ENCODE data around the gene SGPL1.

Gene SGPL1

DNA sequence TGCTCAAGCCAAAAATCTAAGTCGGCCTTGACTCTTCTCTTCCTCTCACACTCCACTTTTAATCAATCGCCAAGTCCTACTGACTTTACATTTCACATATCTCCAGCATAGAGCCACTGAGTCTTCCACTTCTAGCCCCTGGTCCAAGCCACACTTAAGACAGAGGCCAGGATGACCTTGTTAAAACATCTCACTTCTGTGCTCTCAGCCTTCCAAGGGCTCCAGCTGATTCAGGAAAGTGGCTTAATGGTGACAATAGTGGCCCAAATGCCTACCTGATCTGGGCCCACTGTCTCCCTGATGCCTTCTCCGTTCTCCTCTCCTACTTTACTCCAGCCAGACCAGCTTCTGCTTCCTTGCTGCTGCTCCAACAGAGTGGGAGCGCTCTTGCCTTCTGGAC, 35.0 kb upstream of the SGPL1 start:
- DNase-seq: no peak

DNA sequence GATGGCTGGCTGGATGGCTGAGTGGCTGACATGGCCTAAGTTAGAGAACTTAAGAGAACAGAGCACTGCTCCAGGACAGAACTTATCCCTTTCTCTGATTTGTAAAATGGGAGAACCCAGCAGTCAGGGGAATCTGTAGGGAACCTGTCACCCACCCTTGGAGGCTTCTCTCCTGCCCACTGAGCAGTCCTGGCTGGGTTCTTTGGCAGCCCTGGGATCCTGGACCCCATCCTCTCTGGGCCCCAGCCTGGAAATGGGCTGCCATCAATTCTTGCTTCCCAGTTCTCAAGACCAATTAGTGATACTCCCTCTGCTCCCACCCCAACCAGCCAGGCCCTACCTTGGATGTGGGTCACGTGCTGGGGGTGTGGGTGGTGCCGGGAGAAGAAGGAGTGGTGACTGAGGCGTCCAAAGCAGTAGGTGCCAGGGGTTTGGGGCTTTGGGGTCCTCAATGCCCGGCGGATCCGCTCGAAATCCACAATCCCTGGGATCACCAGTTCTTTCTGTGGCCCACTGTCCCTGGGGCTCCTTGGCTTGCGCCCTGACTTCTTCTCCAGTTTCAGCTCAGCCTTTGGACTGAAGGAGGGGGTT, 34.2 kb upstream of the SGPL1 start:
- DNase-seq: no peak

DNA sequence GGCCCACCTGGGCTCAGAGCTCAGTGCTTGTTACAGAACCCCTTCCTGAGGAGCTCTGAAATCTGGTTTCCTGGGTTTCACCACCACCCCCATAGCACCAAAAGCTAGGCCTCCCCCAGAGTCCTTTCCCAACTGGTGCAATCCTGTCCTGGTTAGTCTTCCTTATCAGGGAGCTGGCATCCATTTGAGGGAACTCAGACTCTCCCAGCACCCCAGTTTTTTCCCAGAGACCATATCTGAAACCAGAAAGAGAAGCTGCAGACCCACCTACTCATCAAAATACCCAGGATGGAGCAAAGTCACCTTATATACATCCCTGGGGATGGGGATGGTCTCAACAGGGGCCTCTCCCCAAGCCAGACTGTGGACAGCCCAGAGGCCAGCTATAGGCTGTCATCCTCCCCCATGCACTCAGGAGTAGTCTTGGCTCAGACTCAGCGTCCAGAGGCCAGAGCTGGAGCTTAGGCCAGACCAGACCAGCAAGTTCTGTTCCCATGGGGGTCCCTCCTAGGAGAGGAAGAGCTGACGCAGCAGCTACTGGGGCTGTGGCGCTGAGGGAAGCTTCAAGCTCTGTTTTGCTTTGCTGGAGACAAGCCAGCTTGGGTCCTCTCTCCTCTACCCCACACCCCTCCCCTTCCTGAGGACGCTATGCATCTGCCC, 33.5 kb upstream of the SGPL1 start:
- no peak for DNase-seq

DNA sequence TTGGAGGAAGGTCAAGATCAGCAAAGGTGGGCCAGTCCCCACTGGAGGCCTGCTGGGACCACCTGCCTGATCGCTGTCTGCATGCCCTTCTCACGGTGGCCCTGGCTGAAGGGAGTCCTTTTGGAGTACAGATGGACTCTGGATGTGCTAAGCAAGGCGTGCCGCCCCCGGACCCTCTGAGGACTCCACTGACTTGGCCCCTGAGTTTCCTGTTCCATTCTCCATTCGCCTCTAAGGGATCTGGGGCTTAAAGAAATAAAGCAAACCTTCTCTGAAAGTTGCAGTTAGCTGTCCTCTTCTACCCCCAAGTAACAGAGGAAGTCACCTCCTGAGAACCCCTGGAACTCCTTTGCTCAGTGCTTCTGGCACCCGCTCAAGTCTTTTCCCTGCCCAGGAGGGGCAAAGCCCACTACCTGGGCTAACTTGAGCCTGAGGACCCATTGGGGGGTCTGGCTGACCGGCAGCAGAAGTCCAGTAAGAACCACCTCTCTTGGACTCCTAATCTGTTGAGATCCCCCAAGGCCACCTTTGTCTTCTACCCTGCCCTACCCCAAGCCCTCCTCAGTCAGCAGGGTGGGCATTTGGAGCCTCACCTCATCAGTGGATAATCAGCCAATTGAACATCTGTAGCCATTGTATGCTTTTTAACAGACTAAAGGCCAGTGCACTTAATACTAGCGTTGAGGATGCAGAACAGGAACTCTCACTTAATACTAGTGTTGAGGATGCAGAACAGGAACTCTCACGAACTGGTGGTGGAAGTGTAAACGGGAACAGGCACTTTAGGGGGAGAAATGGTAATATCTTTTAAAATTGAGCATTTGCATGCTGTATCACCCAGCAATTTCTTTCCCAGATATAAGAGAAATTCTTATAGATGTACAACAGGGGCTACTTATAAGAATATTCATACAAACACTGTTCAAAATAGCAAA, 32.7 kb upstream of the SGPL1 start:
- no peak for DNase-seq

DNA sequence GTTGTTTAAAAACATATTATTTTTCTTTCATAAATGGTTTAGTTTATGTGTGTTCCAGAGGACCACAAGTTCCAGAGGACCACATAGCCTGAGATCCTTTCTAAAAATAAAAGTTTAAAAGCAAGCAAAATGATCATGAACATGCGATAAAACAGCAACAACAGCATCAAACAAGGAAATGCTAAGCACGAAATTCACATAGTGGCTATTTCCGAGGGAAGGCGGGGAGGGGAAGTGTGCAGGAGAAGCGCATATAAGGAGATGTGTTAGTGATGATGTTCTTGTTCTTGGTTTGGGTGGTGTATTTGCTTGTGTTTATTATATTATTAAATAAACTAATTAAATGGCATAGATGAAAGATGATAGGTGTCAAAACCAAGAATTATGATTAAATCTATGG, 31.7 kb upstream of the SGPL1 start:
- DNase-seq: no peak

DNA sequence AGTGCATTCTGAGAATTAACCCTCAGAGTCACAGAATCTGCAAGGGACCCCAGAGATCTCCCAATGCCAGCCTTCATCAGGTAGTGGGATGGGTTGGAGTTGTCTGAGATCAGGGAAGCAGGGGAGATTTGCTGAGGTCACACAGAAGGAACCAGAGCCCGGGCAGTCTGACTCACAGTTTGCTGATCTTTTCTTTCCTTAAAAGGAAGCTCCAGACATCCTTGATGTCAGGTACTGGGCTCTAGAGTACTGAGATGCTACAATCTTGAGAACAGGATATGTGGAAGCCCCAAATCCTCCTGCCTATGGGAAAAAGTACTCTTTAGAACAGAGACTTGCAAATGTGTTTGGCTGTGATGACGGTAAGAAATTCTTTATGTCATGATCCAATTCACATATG, 31.3 kb upstream of the SGPL1 start:
- no peak for DNase-seq

DNA sequence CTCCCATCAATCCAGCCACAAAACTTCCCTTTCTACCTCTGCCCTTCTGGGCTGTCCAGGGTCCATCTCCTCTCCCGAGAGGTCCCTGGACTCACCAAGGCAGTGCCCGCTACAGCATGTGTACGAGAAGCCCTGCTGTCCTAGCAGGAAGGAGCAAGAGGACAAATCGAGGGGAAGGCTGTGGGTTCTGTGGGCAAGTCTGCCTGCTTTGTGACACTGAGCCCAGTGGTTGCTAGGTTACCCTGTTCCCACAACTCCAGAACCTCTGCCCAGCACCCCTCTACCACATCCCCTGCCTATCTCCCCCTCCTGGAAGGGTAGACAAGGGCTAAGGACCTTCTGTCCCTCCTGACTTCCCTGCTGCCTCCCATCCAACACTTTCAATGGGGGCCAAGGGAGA, 30.6 kb upstream of the SGPL1 start, which contains the start of gene TBATA:
TBATA (minus strand) TSS at position 188 of the 400 bp plus-strand sequence. CDS start 1,998 bp downstream, outside the sequence.
- no peak for DNase-seq

DNA sequence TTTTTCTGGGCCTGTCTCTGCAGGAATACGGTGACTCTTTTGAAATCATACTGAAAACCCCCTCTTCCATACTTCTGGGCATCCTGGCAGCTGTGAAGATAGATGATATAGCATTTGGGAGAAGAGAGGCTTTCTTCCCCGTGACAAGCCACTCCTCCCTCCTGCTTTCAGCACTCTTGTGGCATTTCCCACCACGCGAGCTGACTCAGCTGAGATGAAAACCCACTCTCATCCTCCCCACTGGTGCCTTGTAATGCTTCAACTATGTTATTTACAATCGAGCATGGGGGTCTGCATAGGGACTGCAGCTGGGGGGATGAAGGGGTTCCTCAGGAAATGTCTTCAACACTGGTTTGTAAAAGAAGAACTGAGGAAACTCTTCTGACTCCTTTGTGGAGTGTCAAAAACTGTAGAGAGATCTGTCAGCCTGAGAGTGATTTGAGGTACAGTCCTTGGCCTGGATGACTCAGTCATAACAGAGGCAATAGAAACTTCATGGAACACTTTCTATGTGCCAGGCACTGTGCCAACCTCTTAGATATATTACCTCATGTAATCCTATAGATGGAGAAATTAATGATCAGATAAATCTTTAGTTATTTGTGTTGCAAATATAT, 28.8 kb upstream of the SGPL1 start:
- DNase-seq: no peak

DNA sequence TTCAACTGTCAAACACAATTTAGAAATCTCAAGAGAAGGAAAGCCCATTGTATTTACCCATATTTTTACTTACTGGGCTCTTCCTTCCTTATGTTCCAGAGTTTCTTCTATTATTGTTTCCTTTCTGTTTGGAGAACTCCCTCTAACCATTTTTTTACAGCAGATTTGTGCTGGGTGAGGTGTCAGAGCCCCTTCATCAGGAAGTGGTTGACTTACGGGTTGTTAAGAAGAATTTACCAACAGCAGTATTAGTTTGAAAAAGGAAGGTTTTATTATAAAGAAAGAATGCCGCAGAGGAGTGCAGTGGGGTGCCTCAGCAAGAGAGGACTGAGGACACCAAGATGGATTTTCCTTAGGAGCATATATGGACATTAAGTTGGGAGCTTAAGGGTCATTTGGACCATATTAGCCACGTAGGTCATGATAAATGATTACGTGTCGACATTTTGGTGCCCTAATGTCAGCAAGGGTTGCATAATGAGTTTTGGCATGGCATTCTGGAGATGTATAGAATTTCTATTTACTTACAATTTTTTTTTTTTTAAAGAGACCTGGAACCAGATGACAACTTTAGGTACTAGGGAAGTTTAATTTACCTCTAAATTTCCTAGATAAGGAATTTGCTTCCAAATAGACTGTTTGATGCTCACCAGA, 24.2 kb upstream of the SGPL1 start:
- DNase-seq: no peak

DNA sequence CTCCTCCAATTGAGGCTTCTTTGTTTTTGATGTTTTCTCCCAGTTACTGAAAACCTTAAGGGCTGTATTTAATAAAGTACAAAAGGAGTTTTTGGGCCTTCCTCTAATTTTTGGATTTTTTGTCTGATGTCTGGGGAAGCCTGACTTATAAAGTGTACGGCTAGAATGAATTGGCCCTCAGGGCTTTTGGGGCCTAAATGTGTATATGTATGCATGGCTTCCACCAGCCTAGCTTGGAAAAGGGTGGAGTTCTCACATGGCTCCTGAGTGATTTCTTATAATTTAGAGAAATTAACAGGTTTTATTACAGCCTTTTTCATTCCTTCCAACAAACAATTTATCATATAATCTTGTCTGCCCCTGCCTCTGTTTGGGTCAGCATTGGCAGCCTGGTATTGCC, 20.1 kb upstream of the SGPL1 start:
- no peak for DNase-seq

DNA sequence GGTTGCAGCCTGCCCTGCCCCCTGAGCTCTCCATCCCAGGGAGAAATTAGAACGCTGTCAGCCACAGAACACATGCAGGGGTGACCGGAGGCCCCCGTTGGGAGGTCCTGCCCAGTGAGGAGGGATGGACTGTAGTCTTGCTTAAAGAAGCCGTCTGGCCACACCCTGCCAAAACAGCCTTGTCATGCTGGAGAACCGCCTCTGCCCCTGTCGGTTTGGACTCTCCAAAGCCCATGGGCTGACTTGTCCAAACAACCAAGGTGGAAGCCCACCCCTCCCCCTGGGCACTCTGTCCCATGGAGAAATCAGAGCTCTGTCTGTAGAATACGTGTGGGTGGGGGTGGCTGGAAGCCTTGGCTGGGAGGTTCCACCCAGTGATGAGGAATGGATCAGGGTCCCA, 17.9 kb upstream of the SGPL1 start:
- DNase-seq: no peak

DNA sequence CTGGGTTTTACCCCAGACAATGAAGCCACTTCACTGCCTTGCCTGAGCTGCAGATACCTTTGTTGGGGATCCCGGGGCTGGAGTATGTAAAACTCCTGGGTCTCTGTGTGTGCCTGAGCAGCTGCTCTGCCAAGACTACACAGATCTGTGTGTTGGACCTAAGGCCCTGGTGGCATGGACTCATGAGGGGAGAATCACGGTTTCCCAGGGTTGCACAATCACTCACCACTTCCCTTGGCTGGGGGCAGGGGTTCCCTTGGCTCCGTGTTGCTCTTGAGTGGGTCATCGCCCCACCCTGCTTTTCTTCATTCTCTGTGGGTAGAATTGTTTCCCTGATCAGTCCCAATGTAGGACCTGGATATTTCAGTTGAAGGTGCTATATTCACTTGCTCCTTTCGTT, 16.6 kb upstream of the SGPL1 start:
- DNase-seq: no peak

DNA sequence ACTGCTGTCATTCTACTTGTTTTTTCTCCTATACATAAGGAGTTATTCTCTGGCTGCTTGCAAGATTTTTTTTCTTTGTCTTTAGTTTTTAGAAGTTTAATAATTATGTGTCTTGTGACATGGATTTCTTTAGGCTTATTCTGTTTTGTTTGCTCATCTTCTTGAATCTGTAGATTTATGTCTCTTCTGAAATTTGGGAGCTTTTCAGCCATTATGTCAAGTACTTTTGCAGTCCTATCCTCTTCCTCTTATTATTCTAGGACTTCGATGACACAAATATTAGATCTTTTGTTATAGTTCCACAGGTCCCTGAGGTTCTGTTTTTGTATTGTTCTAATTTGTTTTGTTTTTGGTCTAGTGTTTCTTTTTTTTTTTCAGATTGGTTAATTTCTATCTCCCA, 13.9 kb upstream of the SGPL1 start:
- DNase-seq: no peak

DNA sequence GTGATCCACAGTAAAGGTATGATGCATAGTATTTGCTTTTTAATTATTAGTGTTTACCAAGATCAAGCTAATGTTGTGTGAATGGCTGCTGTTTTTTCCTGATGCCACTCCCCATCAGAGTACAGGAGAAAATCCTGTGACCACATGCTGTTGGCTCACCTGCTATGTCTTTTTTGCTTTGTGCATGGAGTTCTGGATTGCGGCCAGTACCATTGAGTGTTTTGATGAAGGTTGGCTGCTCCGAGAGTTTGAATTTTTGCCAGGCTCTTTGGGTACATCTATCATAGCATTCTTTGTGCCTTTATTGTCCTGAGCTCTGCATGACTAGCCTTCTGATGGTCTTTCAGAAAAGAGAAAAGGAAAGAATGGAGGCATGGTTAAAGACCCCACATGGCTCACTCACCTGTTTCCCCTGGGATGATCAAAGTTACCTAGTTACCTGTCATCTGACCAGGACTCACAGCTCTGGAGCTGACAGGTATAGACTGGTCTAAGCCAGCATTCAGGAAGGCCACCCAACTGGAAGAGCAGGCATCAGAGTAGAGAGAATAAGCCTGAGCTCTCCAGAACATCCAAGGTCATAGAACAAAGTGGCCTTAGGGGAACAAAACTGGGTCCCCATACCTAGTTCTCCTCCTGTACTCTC, 11.8 kb upstream of the SGPL1 start:
- peak; percentile 2 for DNase-seq

DNA sequence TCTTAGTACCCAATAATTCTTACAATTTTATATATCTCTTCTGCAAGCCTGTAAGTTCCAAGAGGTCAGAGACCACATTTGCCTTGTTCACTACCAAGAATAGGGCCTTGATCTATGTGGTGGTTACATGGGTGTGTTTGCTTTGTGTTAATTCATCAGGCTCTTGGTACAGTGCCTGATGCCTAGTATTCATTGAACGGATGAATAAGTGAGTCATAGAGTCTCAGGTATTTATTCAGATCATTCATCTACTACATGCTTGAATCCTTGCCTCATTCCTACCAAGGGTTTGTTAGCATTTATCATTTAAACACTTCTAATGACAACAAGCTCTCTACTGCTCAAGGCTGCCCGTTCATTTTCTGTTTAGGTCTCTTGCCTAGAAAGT, 11.3 kb upstream of the SGPL1 start:
- no peak for DNase-seq

DNA sequence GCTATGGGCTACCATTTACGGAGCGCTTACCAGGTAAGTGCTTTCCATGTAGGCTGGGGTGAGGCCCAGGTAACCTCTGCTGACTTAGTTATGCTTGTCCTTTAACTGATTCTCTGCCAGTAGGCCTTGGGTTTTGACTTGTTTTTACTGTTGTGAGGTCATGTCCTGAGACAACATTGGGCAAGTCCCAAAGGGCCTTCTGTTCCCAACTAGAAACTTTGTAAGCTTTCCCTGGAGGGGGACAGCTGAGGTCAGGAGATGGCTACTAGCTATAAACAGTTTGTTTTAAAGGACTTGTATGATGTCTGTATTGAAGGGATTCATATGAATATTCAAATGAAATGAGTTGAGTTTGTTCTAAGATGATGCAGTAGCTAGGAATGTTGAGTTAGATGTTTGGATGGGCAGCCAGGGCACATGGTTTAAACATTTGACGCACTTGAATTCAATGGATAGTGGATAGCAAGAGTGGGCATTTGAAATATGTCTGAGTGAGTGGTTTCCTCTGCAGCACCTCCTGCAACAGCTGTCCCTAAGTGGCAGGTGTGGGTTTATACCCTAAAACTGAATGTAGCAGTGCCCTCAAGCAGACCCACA, 10.0 kb upstream of the SGPL1 start:
- DNase-seq: no peak

DNA sequence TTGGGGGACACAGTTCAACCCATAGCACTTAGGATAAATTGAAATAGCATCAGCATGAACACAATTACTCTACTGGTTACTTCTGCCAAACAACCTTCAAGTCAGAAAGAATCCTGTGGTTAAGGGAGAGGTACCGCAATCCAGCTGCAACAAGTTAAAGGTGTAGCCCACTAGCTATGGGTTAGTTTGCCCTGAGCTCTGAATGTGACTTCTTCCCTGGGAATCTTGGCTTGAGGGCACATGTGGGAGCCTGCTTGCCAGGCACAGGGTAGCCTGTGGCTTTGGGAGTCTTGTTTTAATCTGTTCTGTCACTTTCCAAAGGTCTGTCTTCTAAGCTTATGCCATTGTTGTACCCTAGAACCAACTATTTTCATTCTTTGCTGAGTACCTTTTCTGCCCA, 8.9 kb upstream of the SGPL1 start:
- no peak for DNase-seq

DNA sequence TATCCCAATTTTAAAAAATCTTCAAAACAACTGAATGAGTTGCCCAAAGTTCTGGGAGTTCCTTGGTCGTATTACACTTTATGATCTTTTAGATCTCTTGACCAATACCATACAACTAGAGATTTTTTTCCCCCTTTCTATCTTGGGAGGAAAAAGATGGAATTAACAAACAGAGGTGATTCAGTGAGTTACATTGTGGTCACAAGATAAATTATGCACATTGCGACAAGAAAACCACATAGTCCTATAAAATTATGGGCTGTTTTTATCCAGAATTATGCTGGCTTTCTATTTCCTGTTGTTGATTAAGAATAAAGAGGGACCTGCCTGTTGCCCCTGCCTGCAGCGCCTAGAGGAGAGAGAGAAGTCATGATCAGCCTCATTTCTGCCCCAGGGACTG, 8.2 kb upstream of the SGPL1 start:
- DNase-seq: no peak

DNA sequence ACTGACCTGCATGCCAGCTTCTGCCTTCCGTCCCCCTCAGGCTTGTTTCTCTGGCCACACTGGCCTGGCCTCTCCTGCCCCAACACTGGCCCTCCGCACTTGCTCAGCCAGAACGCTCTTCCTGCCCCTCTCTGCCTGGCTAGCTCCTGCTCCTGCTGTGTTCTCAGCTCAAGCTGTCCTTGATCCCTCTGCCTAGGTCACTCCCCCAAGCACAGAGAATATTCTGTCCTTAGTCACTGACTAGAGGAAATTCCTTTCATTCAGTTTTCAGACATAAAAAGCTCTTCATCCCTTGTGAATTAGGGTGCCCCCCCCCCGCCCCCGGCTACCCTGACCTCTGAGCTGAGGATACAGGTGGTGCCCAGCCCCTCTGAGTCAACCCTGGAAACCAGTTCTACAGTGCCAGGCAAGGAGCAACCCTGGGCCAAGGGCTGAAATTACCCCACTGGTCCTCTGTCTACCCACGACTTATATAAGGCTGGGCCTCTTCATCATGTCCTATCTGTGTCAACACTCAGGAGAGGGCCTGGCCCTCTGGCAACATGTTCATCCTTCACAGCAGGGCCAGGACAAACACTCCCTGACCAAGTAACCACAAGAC, 6.6 kb upstream of the SGPL1 start:
- no peak for DNase-seq

DNA sequence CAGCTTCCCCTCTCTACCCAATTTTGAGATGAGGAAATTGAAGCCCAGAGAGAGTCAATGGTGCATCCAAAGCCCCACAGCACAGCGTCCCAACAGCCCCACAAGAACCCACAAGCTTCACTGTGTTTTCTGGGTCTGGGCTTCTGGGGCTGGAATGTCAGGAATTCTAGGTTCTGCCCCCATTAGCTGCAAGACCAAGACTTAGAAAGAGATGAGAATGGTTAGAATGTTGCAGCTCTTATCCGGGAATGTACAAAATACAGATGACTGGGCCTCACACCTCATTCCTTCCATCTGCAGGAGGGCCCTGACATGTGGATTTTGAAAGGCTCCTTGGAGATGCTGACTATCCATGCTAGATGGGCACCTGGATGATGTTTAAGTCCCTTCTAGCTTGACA, 6.0 kb upstream of the SGPL1 start:
- DNase-seq: no peak

DNA sequence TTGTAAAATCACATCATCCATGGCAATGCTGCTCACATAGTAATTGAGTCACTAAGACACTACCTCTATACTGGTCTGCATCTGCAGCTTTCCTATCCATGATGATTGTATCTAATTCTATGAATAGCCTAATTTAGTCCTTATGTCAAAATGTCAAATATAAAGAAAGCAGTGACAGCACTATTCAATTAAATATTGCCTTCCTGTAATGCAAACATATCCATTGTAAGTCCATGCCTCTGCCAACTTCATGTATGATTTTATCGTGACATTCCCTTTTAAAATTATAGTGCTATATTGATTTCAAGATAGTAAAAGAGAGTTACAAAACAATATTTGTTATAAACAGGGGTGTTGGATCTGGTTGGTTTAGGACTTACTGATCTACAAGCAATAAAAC, 4.8 kb upstream of the SGPL1 start:
- DNase-seq: no peak

DNA sequence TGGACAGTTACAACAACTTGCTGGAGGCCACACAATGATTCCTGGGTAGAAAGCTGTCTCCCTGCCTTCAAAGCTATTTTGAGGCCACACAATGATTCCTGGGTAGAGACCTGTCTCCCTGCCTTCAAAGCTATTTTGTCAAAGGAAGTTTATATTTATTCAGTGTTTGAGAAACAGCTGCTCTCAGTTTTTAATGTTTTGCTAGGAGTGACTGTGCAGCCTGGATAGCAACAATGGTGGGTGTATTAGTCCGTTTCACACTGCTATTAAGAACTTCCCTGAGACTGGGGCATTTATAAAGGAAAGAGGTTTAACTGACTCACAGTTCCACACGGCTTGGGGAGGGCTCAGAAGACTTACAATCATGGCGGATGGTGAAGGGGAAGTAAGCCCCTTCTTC, 3.9 kb upstream of the SGPL1 start:
- DNase-seq: no peak
